Testis (tissue), 3 donors: ENCODE data around the gene DNAJC11. TPM values are rescaled to one million over a fixed set of nuclear protein-coding genes. Genes with fewer than 3 reads are reported as not detected.
"Not testable (repeated sequence)": the region's sequence is repeated elsewhere in the genome, so short reads cannot be mapped to it uniquely, and the experiment has no call there.

Experiments used
- DNase-seq: peaks from one replicate; pipeline ENCODE4 v3.0.0-alpha.2; 2019
- H3K27ac ChIP-seq, 2 donors: fragments of 200-600 bp; sonication (generic); one replicate each; pipeline ENCODE4 v1.5.1; 2019
- H3K27me3 ChIP-seq: fragments of 200-600 bp; sonication (generic); one replicate; pipeline ENCODE4 v1.5.1; 2019
- H3K36me3 ChIP-seq: fragments of 200-600 bp; sonication (generic); one replicate; pipeline ENCODE4 v1.5.1; 2017; ENCODE audit warnings: low read depth; ENCODE audit errors: missing control alignments
- H3K4me1 ChIP-seq: fragments of 200-600 bp; sonication (generic); one replicate; pipeline ENCODE4 v1.5.1; 2019
- H3K4me3 ChIP-seq, 2 donors: fragments of 200-600 bp; sonication (generic); one replicate each; pipeline ENCODE4 v1.5.1; 2017 to 2019
- H3K9me3 ChIP-seq: fragments of 200-600 bp; sonication (generic); one replicate; pipeline ENCODE4 v1.5.1; 2017
- CTCF ChIP-seq, 3 experiments: fragments of 450-650 bp in 2 of 3; fragments of 200-600 bp in 1 of 3; sonication (generic) in 1 of 3; IDR thresholded peaks; one replicate each; pipeline ENCODE4 v1.5.1; 2016 to 2019; ENCODE audit warnings: antibody characterized with exemption in 3 of 3, mild to moderate bottlenecking in 2 of 3, moderate library complexity in 1 of 3
- POLR2A ChIP-seq: fragments of 450-650 bp; IDR thresholded peaks from one replicate; pipeline ENCODE4 v1.6.1; 2017; ENCODE audit warnings: antibody characterized with exemption, mild to moderate bottlenecking, moderate library complexity
- WGBS, 2 donors: methylation state at CpG; one replicate each; pipeline ENCODE4 v1.1.5; 2018; 5-methylcytosine and 5-hydroxymethylcytosine counted together
- intact Hi-C: fragments of 100-400 bp; cut with DNase I; formaldehyde crosslinking; loops from one replicate; pipeline ENCODE4 v1.15.1; 2023; ENCODE audit warnings: low total_unique reads
- polyA plus RNA-seq: library from polyadenylated mRNA; stranded (reverse); fragments of 350-450 nt; fragmentation: Illumina TruSeq; extraction: RNeasy Lipid Tissue Mini Kit (QIAGEN cat#74804); gene quantifications from one replicate; pipeline ENCODE4 v1.2.3, GENCODE V29; 2014; ENCODE audit warnings: low read depth, low replicate concordance; ENCODE audit not compliant: insufficient read depth
- total RNA-seq, 2 donors: library from RNA; depleted of rRNA; stranded (reverse); fragments of >200 nt; gene quantifications; one replicate each; pipeline ENCODE4 v1.2.3, GENCODE V29; 2016

DNAJC11 gene
- total and polyA plus RNA-seq, 3 donors from 2014 or later, result 41.5 to 53.3 (median 52.7) TPM

DNA sequence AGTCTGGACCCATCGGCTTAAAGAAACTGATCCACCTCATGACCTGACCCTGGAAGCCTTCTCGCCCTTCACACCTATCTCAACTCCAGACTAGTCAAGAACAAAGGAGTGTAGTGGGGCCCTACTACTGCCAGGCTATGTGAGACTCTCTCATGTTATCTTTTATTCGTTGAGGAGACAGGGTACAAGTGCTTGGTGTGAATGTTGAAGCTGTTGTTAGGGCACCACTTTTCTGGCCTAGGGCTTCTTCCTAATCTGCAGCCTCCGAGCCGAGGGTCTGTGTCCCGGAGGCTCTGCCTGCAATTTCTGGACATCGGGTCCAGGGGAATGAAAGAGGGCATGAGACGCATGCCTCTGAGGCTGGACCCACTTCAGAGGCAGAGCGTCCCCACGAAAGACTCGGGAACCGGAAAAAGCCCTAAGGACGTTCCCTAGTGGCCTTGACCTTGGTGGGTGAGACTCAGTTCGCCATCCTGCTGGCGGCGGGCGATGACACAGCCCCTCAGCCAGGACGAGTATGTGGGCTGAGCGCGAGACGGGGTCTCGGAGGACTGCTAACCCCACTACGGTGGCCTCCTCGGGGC lies 671 bp downstream of the DNAJC11 start:
- intact Hi-C loops, result no loop called here
- Histone ChIP-seq H3K4me1 (peaks cover 7% of the 10 kb centered on the region), H3K4me3 (peak overlapping the region; percentile 95 to 99), H3K27me3 (no peaks in the 10 kb centered on the region), H3K27ac (peak overlapping the region; percentile 82 to 88), H3K9me3 (no peaks in the 10 kb centered on the region), H3K36me3 (no peaks in the 10 kb centered on the region)
- 2 to 11% methylated on average over 5 to 23 of the region's 24 CpGs for WGBS, 2 donors
- DNase-seq, result peak; percentile 24
- TF ChIP-seq CTCF (IDR thresholded peaks at IDR 0.05) (no peak), POLR2A (no peak)

GRCh38 chr1:6699915-6700314 lies 1.7 kb downstream of the DNAJC11 start:
- intact Hi-C loops, DNase-seq, H3K4me3 ChIP-seq, H3K27me3 ChIP-seq, H3K36me3 ChIP-seq, H3K27ac ChIP-seq, H3K4me1 ChIP-seq, H3K9me3 ChIP-seq: not testable (repeated sequence)
- WGBS, 2 donors, result 94% methylated on average over 4 of the region's 4 CpGs

DNA sequence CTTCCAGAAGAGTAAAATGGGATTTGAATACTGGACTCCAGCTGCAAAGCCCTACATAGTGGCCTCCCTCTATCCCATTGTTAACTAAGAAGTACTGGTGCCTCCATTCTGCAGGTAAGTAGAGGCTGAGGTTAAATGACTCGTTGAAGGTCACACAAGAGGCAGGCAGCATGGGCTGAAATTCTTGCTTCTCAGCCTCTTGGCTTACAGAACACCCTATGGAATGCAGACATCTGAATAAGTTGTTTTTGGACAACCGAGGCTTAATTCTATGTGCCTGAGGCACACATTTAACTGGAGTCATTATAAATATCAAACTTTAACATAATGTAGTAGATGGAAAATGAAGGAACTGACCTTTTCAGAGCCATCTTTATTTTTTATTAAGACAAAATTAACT lies 5.7 kb downstream of the DNAJC11 start:
- Histone ChIP-seq H3K27me3 (no peaks in the 10 kb centered on the region), H3K36me3 (no peaks in the 10 kb centered on the region), H3K9me3 (no peaks in the 10 kb centered on the region), H3K4me3 (no peak overlapping the region), H3K27ac (no peak overlapping the region), H3K4me1 (peaks cover 6% of the 10 kb centered on the region)
- intact Hi-C loops, result no loop called here
- DNase-seq, result no peak
- 74 to 77% methylated on average over 2 of the region's 2 CpGs for WGBS, 2 donors
- TF ChIP-seq POLR2A (no peak), CTCF (IDR thresholded peaks at IDR 0.05) (no peak)

- 86 to 92% methylated on average over 10 of the region's 10 CpGs for WGBS, 2 donors
Observed at GRCh38 chr1:6694121-6694713, 7.4 kb downstream of the DNAJC11 start.

GRCh38 chr1:6692956-6693355 lies 8.7 kb downstream of the DNAJC11 start:
- no peaks in the 10 kb centered on the region for H3K9me3 ChIP-seq
- no peak for DNase-seq
- WGBS, 2 donors, result 85 to 89% methylated on average over 9 of the region's 9 CpGs
- H3K4me3 ChIP-seq, result no peak overlapping the region
- no peak overlapping the region for H3K27ac ChIP-seq
- no peaks in the 10 kb centered on the region for H3K4me1 ChIP-seq
- no peaks in the 10 kb centered on the region for H3K36me3 ChIP-seq
- TF ChIP-seq CTCF (IDR thresholded peaks at IDR 0.05) (no peak), POLR2A (no peak)
- intact Hi-C loops, result no loop called here
- no peaks in the 10 kb centered on the region for H3K27me3 ChIP-seq

More at GRCh38 chr1:6694121-6694713, 7.4 kb downstream of the DNAJC11 start:
- Histone ChIP-seq H3K9me3 (no peaks in the 10 kb centered on the region), H3K27ac (no peak overlapping the region), H3K4me1 (no peaks in the 10 kb centered on the region), H3K36me3 (no peaks in the 10 kb centered on the region), H3K27me3 (no peaks in the 10 kb centered on the region), H3K4me3 (no peak overlapping the region)
- intact Hi-C loops, result no loop called here
- DNase-seq, result no peak
- TF ChIP-seq POLR2A (no peak), CTCF (IDR thresholded peaks at IDR 0.05) (no peak)
